ENCODE measurements around the gene NRIP1. TPM values are rescaled to one million over a fixed set of nuclear protein-coding genes. Genes with fewer than 3 reads are reported as not detected.

The NRIP1 gene
- total RNA-seq, 1 experiment from 2014 or later: 29.6 TPM

DNA sequence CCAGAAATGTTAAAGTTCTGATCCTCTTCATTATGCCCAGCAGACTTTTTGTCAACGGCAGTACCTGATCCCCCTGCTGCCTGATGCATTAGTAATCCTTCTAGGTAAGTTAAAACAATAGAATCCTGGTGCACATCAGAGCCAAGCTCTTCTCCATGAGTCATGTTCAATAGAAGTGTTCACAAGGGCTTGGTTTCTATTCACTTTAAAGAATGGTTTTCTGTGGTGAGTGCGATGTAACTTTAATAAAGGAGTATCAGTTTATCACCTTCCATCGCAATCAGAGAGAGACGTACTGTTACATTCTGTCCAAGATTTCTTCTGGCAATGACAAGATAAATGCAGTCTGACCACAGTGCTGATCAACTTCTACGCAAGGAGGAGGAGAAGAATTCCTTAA, 96.8 kb downstream of the NRIP1 start:
- no peak overlapping the region for H3K4me3 ChIP-seq (replicated peaks in 1 of 2; ENCODE audit: low read depth in 1 of 2, low read length in 2 of 2)
- BruUV-seq (replicated peaks): TSS peak; percentile 12
- no peak for TF ChIP-seq SRF (IDR thresholded peaks at IDR 0.05; ENCODE audit: low read depth)
- no peak for TF ChIP-seq EGR1 (IDR thresholded peaks at IDR 0.05; ENCODE audit: low read depth)
- TF ChIP-seq, protein P1, sequence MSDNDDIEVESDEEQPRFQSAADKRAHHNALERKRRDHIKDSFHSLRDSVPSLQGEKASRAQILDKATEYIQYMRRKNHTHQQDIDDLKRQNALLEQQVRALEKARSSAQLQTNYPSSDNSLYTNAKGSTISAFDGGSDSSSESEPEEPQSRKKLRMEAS (IDR thresholded peaks at IDR 0.05): no peak
- no peak for TF ChIP-seq ELF1 (IDR thresholded peaks at IDR 0.05; ENCODE audit: borderline replicate concordance, low read depth)
- TF ChIP-seq, protein P2, sequence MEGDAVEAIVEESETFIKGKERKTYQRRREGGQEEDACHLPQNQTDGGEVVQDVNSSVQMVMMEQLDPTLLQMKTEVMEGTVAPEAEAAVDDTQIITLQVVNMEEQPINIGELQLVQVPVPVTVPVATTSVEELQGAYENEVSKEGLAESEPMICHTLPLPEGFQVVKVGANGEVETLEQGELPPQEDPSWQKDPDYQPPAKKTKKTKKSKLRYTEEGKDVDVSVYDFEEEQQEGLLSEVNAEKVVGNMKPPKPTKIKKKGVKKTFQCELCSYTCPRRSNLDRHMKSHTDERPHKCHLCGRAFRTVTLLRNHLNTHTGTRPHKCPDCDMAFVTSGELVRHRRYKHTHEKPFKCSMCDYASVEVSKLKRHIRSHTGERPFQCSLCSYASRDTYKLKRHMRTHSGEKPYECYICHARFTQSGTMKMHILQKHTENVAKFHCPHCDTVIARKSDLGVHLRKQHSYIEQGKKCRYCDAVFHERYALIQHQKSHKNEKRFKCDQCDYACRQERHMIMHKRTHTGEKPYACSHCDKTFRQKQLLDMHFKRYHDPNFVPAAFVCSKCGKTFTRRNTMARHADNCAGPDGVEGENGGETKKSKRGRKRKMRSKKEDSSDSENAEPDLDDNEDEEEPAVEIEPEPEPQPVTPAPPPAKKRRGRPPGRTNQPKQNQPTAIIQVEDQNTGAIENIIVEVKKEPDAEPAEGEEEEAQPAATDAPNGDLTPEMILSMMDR (IDR thresholded peaks at IDR 0.05 in 2 of 3, conservative IDR thresholded peaks at IDR 0.05 in 1 of 3; ENCODE audit: borderline replicate concordance in 1 of 3, insufficient read depth in 1 of 3, low read depth in 2 of 3, low read length in 2 of 3): no peak
- TF ChIP-seq CEBPB (IDR thresholded peaks at IDR 0.05; ENCODE audit: low read depth): no peak
- no peak for TF ChIP-seq YY1 (IDR thresholded peaks at IDR 0.05; ENCODE audit: extremely low read depth, insufficient replicate concordance, low read depth, low read length)
- no peak for TF ChIP-seq SP1 (IDR thresholded peaks at IDR 0.05; ENCODE audit: low read depth)
- TF ChIP-seq ZFX (IDR thresholded peaks at IDR 0.05): no peak
- TF ChIP-seq RAD21 (IDR thresholded peaks at IDR 0.05; ENCODE audit: low read depth): no peak
- TF ChIP-seq, protein P3, sequence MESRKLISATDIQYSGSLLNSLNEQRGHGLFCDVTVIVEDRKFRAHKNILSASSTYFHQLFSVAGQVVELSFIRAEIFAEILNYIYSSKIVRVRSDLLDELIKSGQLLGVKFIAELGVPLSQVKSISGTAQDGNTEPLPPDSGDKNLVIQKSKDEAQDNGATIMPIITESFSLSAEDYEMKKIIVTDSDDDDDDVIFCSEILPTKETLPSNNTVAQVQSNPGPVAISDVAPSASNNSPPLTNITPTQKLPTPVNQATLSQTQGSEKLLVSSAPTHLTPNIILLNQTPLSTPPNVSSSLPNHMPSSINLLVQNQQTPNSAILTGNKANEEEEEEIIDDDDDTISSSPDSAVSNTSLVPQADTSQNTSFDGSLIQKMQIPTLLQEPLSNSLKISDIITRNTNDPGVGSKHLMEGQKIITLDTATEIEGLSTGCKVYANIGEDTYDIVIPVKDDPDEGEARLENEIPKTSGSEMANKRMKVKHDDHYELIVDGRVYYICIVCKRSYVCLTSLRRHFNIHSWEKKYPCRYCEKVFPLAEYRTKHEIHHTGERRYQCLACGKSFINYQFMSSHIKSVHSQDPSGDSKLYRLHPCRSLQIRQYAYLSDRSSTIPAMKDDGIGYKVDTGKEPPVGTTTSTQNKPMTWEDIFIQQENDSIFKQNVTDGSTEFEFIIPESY (IDR thresholded peaks at IDR 0.05; ENCODE audit: extremely low read depth, insufficient replicate concordance, low read length): no peak
- no peak for TF ChIP-seq JUND (IDR thresholded peaks at IDR 0.05)
- no peak for TF ChIP-seq REST (IDR thresholded peaks at IDR 0.05; ENCODE audit: low read depth)
- TF ChIP-seq POLR2A (IDR thresholded peaks at IDR 0.05; ENCODE audit: borderline replicate concordance, extremely low read depth, insufficient read depth, insufficient read length): no peak
- TF ChIP-seq POLR2AphosphoS5 (IDR thresholded peaks at IDR 0.05; ENCODE audit: low read depth, low read length): no peak
- H3K9me3 ChIP-seq (ENCODE audit: control insufficient read depth in 1 of 2, insufficient read depth in 1 of 2, low read depth in 1 of 2, low read length in 2 of 2): no peaks in the 10 kb centered on the region; a peak in 1 of 4 replicates
- no peaks in the 10 kb centered on the region for H3K27me3 ChIP-seq (ENCODE audit: insufficient read depth, low read length)
- H3K79me2 ChIP-seq (ENCODE audit: insufficient read depth, low read length): peaks cover 5% of the 10 kb centered on the region; the same call in 1 of the 2 replicates
- no peaks in the 10 kb centered on the region for H3K9me2 ChIP-seq (ENCODE audit: insufficient read depth)
- H3K9ac ChIP-seq (ENCODE audit: low read length): no peak overlapping the region
- no peak overlapping the region for H2AFZ ChIP-seq (ENCODE audit: low read depth, low read length, poor library complexity, severe bottlenecking)
- H3K36me3 ChIP-seq (ENCODE audit: control insufficient read depth in 1 of 2, insufficient read depth in 2 of 2, low read length in 2 of 2): peaks cover 6% of the 10 kb centered on the region in 2 experiments; a peak in 2 of 4 replicates
- no peak overlapping the region for H3K4me2 ChIP-seq (ENCODE audit: low read length)
- H3K27ac ChIP-seq (ENCODE audit: low read depth, low read length): no peak overlapping the region
- no peaks in the 10 kb centered on the region for H3K4me1 ChIP-seq (ENCODE audit: control insufficient read depth in 1 of 2, insufficient read depth in 2 of 2, low read length in 2 of 2)
- ChIA-PET CTCF (no interaction called here), RAD21 (ENCODE audit: low non-redundant PET in 1 of 2, low total read pairs in 2 of 2, uncharacterized antibody in 2 of 2, unreplicated experiment in 2 of 2) (no interaction called here), POLR2A (no interaction called here)
- intact Hi-C loops (cut with micrococcal nuclease): no loop called here
- ATAC-seq (no peak), DNase-seq (ENCODE audit: low read depth, low spot score) (no peak)
- H4K20me1 ChIP-seq (ENCODE audit: insufficient read depth): no peaks in the 10 kb centered on the region

Data from HCT116 (cell line).